GM23338 (cell line): ENCODE data around the gene TNFAIP8L3. TPM values are rescaled to one million over a fixed set of nuclear protein-coding genes. Genes with fewer than 3 reads are reported as not detected.

Experiments
- ATAC-seq: fragments of 200-7000 bp; cut with Tn5 transposase; 3 replicates; pipeline ENCODE4 v1.9.1; 2020
- DNase-seq: peaks from one replicate; pipeline ENCODE4 v3.0.0-alpha.2; 2015; ENCODE audit warnings: low spot score
- H2AFZ ChIP-seq: fragments of 200-600 bp; sonication (generic); 2 replicates; pipeline ENCODE4 v1.8.0; 2016; ENCODE audit warnings: antibody characterized with exemption, mild to moderate bottlenecking, moderate library complexity
- H3F3A ChIP-seq: fragments of 200-600 bp; sonication (generic); replicated peaks from 2 replicates; pipeline ENCODE4 v1.8.0; 2017; ENCODE audit warnings: antibody characterized with exemption, mixed run types, low read depth
- H3K27ac ChIP-seq: fragments of 200-600 bp; sonication (generic); 2 replicates; pipeline ENCODE4 v1.6.1; 2016; ENCODE audit warnings: low read depth
- H3K27me3 ChIP-seq: fragments of 200-600 bp; sonication (generic); 2 replicates; pipeline ENCODE4 v1.8.0; 2016; ENCODE audit warnings: mild to moderate bottlenecking, mixed run types, moderate library complexity; ENCODE audit not compliant: insufficient read depth
- H3K36me3 ChIP-seq: fragments of 200-600 bp; sonication (generic); 2 replicates; pipeline ENCODE4 v1.8.0; 2016; ENCODE audit warnings: mild to moderate bottlenecking; ENCODE audit not compliant: insufficient read depth
- H3K4me1 ChIP-seq: fragments of 200-600 bp; sonication (generic); 2 replicates; pipeline ENCODE4 v1.8.0; 2016; ENCODE audit warnings: mild to moderate bottlenecking, moderate library complexity; ENCODE audit not compliant: insufficient read depth
- H3K4me2 ChIP-seq: fragments of 200-600 bp; sonication (generic); 2 replicates; pipeline ENCODE4 v1.7.1; 2017; ENCODE audit warnings: mixed run types
- H3K4me3 ChIP-seq: fragments of 200-600 bp; sonication (generic); 2 replicates; pipeline ENCODE4 v1.6.1; 2016; ENCODE audit warnings: mixed run types
- H3K79me2 ChIP-seq: fragments of 200-600 bp; sonication (generic); replicated peaks from 2 replicates; pipeline ENCODE4 v1.8.0; 2017; ENCODE audit warnings: mild to moderate bottlenecking; ENCODE audit not compliant: insufficient read depth
- H3K9me2 ChIP-seq: fragments of 200-600 bp; sonication (generic); 2 replicates; pipeline ENCODE4 v1.8.0; 2017; ENCODE audit not compliant: insufficient read depth
- H4K20me1 ChIP-seq: fragments of 200-600 bp; sonication (generic); replicated peaks from 2 replicates; pipeline ENCODE4 v1.8.0; 2017; ENCODE audit warnings: mild to moderate bottlenecking; ENCODE audit not compliant: insufficient read depth
- H3K27ac Mint-ChIP-seq: 2 replicates; pipeline ENCODE4 v1.8.0; 2020; ENCODE audit warnings: inconsistent platforms, mild to moderate bottlenecking, moderate library complexity, mixed read lengths
- H3K27me3 Mint-ChIP-seq: 3 replicates; pipeline ENCODE4 v1.8.0; 2022; ENCODE audit warnings: low read depth, mild to moderate bottlenecking, moderate library complexity, mixed read lengths, inconsistent platforms; ENCODE audit not compliant: insufficient read depth, poor library complexity
- H3K36me3 Mint-ChIP-seq: 3 replicates; pipeline ENCODE4 v1.8.0; 2021; ENCODE audit warnings: low read depth, mild to moderate bottlenecking, inconsistent platforms, moderate library complexity, mixed read lengths
- H3K4me1 Mint-ChIP-seq: 3 replicates; pipeline ENCODE4 v1.8.0; 2020; ENCODE audit warnings: mild to moderate bottlenecking, inconsistent platforms, mixed read lengths
- H3K4me3 Mint-ChIP-seq: 3 replicates; pipeline ENCODE4 v1.8.0; 2021; ENCODE audit warnings: moderate library complexity, mild to moderate bottlenecking, inconsistent platforms, mixed read lengths
- H3K9me3 Mint-ChIP-seq: 3 replicates; pipeline ENCODE4 v1.8.0; 2020; ENCODE audit warnings: moderate library complexity, mild to moderate bottlenecking, inconsistent platforms, mixed read lengths
- CREB1 ChIP-seq: fragments of 250-450 bp; sonication (Bioruptor Pico); IDR thresholded peaks from 2 replicates; pipeline ENCODE4 v1.5.0; 2020; ENCODE audit warnings: low read depth, mild to moderate bottlenecking, moderate library complexity
- EZH2 ChIP-seq: fragments of 200-600 bp; sonication (generic); IDR thresholded peaks from one replicate; pipeline ENCODE4 v1.8.0; 2017; ENCODE audit warnings: antibody characterized with exemption, mild to moderate bottlenecking, low read depth; ENCODE audit not compliant: unreplicated experiment
- JUNB ChIP-seq: IDR thresholded peaks from one replicate; pipeline ENCODE4 v1.6.1; 2016; ENCODE audit warnings: antibody characterized with exemption; ENCODE audit not compliant: unreplicated experiment
- NANOG ChIP-seq: IDR thresholded peaks from 2 replicates; pipeline ENCODE4 v1.6.1; 2016; ENCODE audit warnings: antibody characterized with exemption, borderline replicate concordance
- POLR2AphosphoS5 ChIP-seq: IDR thresholded peaks from 2 replicates; pipeline ENCODE4 v1.6.1; 2016; ENCODE audit warnings: antibody characterized with exemption, low read depth
- ZNF331 ChIP-seq: fragments of 250-450 bp; sonication (Bioruptor Pico); IDR thresholded peaks from 2 replicates; pipeline ENCODE4 v1.5.0; 2020; ENCODE audit warnings: low read depth, mild to moderate bottlenecking, moderate library complexity
- polyA plus RNA-seq: library from polyadenylated mRNA; unstranded; fragments of >200 nt; fragmentation: Nextera tagmentation; extraction: Ambion mirVana; gene quantifications from 2 replicates; pipeline ENCODE4 v1.2.1, GENCODE V29; 2016
- total RNA-seq: library from RNA; depleted of rRNA; stranded (reverse); fragments of >200 nt; shearing (Covaris generic); gene quantifications from 2 replicates; pipeline ENCODE4 v1.2.3, GENCODE V29; 2014
- TF ChIP-seq, protein P1 (sequence below): IDR thresholded peaks from 2 replicates; pipeline ENCODE4 v1.6.1; 2016; ENCODE audit warnings: antibody characterized with exemption
- TF ChIP-seq, protein P2 (sequence below): fragments of 250-450 bp; sonication (Bioruptor Pico); IDR thresholded peaks from 2 replicates; pipeline ENCODE4 v1.5.0; 2020; ENCODE audit warnings: mild to moderate bottlenecking, moderate library complexity
- TF ChIP-seq, protein P3 (sequence below), 2 experiments: fragments of 200-600 bp in 1 of 2; sonication (generic) in 1 of 2; conservative IDR thresholded peaks; 2 replicates each; pipeline versions ENCODE4 v1.5.1 to v1.6.1; 2016 to 2017; ENCODE audit warnings: antibody characterized with exemption in 2 of 2, low read depth in 2 of 2, mild to moderate bottlenecking in 2 of 2, moderate library complexity in 1 of 2
- TF ChIP-seq, protein P4 (sequence below): IDR thresholded peaks from one replicate; pipeline ENCODE4 v1.6.1; 2018; ENCODE audit warnings: antibody characterized with exemption; ENCODE audit not compliant: unreplicated experiment

TNFAIP8L3 gene
- total and polyA plus RNA-seq, 2 experiments from 2014 or later: 0.23 to 0.31 TPM

DNA sequence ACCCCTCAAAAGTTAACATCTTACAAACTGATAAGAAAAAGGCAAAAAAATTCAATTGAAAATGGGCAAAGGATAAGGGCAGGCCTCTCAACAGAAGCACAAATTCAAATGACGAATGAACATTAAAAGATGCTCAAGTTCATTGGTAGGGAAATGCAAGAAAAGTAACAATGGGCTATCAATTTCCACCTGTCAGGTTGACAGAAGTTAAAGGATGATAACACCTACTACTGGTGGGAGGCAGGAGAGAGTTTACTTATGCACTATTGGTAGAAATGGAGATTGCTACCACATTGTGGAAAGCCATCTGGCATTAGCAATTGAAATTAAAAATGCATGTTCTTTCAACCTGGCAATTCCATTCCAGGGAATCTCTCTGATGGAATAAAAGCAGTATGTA lies 35.6 kb upstream of the TNFAIP8L3 start (continued):
- TF ChIP-seq CREB1 (CRISPR knock-in tag) (no peak), JUNB (no peak), NANOG (no peak)
- TF ChIP-seq, protein P1, sequence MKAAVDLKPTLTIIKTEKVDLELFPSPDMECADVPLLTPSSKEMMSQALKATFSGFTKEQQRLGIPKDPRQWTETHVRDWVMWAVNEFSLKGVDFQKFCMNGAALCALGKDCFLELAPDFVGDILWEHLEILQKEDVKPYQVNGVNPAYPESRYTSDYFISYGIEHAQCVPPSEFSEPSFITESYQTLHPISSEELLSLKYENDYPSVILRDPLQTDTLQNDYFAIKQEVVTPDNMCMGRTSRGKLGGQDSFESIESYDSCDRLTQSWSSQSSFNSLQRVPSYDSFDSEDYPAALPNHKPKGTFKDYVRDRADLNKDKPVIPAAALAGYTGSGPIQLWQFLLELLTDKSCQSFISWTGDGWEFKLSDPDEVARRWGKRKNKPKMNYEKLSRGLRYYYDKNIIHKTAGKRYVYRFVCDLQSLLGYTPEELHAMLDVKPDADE: no peak
- TF ChIP-seq, protein P2, sequence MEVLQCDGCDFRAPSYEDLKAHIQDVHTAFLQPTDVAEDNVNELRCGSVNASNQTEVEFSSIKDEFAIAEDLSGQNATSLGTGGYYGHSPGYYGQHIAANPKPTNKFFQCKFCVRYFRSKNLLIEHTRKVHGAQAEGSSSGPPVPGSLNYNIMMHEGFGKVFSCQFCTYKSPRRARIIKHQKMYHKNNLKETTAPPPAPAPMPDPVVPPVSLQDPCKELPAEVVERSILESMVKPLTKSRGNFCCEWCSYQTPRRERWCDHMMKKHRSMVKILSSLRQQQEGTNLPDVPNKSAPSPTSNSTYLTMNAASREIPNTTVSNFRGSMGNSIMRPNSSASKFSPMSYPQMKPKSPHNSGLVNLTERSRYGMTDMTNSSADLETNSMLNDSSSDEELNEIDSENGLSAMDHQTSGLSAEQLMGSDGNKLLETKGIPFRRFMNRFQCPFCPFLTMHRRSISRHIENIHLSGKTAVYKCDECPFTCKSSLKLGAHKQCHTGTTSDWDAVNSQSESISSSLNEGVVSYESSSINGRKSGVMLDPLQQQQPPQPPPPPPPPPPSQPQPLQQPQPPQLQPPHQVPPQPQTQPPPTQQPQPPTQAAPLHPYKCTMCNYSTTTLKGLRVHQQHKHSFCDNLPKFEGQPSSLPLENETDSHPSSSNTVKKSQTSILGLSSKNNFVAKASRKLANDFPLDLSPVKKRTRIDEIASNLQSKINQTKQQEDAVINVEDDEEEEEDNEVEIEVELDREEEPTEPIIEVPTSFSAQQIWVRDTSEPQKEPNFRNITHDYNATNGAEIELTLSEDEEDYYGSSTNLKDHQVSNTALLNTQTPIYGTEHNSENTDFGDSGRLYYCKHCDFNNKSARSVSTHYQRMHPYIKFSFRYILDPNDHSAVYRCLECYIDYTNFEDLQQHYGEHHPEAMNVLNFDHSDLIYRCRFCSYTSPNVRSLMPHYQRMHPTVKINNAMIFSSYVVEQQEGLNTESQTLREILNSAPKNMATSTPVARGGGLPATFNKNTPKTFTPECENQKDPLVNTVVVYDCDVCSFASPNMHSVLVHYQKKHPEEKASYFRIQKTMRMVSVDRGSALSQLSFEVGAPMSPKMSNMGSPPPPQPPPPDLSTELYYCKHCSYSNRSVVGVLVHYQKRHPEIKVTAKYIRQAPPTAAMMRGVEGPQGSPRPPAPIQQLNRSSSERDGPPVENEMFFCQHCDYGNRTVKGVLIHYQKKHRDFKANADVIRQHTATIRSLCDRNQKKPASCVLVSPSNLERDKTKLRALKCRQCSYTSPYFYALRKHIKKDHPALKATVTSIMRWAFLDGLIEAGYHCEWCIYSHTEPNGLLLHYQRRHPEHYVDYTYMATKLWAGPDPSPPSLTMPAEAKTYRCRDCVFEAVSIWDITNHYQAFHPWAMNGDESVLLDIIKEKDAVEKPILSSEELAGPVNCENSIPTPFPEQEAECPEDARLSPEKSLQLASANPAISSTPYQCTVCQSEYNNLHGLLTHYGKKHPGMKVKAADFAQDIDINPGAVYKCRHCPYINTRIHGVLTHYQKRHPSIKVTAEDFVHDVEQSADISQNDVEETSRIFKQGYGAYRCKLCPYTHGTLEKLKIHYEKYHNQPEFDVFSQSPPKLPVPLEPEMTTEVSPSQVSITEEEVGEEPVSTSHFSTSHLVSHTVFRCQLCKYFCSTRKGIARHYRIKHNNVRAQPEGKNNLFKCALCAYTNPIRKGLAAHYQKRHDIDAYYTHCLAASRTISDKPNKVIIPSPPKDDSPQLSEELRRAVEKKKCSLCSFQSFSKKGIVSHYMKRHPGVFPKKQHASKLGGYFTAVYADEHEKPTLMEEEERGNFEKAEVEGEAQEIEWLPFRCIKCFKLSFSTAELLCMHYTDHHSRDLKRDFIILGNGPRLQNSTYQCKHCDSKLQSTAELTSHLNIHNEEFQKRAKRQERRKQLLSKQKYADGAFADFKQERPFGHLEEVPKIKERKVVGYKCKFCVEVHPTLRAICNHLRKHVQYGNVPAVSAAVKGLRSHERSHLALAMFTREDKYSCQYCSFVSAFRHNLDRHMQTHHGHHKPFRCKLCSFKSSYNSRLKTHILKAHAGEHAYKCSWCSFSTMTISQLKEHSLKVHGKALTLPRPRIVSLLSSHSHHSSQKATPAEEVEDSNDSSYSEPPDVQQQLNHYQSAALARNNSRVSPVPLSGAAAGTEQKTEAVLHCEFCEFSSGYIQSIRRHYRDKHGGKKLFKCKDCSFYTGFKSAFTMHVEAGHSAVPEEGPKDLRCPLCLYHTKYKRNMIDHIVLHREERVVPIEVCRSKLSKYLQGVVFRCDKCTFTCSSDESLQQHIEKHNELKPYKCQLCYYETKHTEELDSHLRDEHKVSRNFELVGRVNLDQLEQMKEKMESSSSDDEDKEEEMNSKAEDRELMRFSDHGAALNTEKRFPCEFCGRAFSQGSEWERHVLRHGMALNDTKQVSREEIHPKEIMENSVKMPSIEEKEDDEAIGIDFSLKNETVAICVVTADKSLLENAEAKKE (CRISPR knock-in tag): no peak

DNA sequence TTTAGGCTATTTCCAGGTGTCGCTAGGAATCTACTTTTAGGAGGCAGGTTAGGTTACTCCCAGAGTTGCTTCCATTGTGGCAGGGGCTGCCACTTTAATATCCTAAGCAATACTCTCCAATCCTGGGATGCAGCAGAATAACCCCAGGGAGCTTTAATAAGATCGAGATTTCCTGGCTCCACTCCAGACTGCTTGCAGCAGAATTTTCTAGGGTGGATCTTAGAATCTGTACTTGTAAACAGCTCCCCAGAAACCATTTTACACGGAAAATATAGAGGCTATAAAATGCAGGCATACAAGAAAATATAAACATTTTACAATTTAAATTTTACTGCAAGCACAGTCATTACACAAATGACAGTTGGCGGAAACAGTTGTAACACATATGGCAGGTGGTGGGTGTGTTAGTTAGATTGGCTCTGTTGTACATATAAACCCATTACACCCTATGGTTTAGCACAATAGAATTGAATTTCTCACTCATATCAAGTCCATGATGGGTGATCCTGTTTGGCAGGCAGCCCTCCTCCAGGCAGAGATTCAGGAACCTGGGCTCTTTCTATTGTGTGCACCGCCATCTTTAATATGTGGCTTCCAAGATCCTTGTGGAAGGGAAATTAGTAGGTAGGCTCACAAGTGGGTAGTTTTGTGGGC lies 35.0 kb upstream of the TNFAIP8L3 start:
- H3K4me1 Mint-ChIP-seq: peaks cover 6% of the 10 kb centered on the region
- TF ChIP-seq POLR2AphosphoS5 (no peak), ZNF331 (no peak), JUNB (no peak), NANOG (no peak), CREB1 (CRISPR knock-in tag) (no peak), EZH2 (no peak)
- TF ChIP-seq, protein P3, sequence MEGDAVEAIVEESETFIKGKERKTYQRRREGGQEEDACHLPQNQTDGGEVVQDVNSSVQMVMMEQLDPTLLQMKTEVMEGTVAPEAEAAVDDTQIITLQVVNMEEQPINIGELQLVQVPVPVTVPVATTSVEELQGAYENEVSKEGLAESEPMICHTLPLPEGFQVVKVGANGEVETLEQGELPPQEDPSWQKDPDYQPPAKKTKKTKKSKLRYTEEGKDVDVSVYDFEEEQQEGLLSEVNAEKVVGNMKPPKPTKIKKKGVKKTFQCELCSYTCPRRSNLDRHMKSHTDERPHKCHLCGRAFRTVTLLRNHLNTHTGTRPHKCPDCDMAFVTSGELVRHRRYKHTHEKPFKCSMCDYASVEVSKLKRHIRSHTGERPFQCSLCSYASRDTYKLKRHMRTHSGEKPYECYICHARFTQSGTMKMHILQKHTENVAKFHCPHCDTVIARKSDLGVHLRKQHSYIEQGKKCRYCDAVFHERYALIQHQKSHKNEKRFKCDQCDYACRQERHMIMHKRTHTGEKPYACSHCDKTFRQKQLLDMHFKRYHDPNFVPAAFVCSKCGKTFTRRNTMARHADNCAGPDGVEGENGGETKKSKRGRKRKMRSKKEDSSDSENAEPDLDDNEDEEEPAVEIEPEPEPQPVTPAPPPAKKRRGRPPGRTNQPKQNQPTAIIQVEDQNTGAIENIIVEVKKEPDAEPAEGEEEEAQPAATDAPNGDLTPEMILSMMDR (conservative IDR thresholded peaks at IDR 0.05; ENCODE audit: low read depth in 2 of 2): no peak
- TF ChIP-seq, protein P4, sequence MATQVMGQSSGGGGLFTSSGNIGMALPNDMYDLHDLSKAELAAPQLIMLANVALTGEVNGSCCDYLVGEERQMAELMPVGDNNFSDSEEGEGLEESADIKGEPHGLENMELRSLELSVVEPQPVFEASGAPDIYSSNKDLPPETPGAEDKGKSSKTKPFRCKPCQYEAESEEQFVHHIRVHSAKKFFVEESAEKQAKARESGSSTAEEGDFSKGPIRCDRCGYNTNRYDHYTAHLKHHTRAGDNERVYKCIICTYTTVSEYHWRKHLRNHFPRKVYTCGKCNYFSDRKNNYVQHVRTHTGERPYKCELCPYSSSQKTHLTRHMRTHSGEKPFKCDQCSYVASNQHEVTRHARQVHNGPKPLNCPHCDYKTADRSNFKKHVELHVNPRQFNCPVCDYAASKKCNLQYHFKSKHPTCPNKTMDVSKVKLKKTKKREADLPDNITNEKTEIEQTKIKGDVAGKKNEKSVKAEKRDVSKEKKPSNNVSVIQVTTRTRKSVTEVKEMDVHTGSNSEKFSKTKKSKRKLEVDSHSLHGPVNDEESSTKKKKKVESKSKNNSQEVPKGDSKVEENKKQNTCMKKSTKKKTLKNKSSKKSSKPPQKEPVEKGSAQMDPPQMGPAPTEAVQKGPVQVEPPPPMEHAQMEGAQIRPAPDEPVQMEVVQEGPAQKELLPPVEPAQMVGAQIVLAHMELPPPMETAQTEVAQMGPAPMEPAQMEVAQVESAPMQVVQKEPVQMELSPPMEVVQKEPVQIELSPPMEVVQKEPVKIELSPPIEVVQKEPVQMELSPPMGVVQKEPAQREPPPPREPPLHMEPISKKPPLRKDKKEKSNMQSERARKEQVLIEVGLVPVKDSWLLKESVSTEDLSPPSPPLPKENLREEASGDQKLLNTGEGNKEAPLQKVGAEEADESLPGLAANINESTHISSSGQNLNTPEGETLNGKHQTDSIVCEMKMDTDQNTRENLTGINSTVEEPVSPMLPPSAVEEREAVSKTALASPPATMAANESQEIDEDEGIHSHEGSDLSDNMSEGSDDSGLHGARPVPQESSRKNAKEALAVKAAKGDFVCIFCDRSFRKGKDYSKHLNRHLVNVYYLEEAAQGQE: no peak
- TF ChIP-seq, protein P1: no peak

More for the DNA sequence above, 35.0 kb upstream of the TNFAIP8L3 start:
- Histone ChIP-seq H3K36me3 (no peaks in the 10 kb centered on the region), H3F3A (no peaks in the 10 kb centered on the region), H3K4me1 (no peaks in the 10 kb centered on the region), H3K9me2 (no peaks in the 10 kb centered on the region), H3K4me3 (no peak overlapping the region), H3K27me3 (no peaks in the 10 kb centered on the region), H3K79me2 (no peaks in the 10 kb centered on the region), H3K27ac (no peak overlapping the region), H4K20me1 (no peaks in the 10 kb centered on the region), H2AFZ (no peak overlapping the region), H3K4me2 (no peak overlapping the region)
- Mint-ChIP-seq H3K27me3 (no peaks in the 10 kb centered on the region), H3K9me3 (no peaks in the 10 kb centered on the region), H3K4me3 (no peak overlapping the region), H3K36me3 (no peaks in the 10 kb centered on the region), H3K27ac (no peak overlapping the region)
- ATAC-seq: no peak
- DNase-seq: no peak
